GM18508 (cell line): ENCODE measurements around the gene MARCHF2.

Experiments
- ATAC-seq: cut with Tn5 transposase; IDR thresholded peaks from one replicate; pipeline ENCODE4 v1.9.1; 2021; ENCODE audit warnings: moderate number of reproducible peaks; ENCODE audit not compliant: insufficient read depth, unreplicated experiment

The MARCHF2 gene

GRCh38 chr19:8451377-8451776, 38.3 kb downstream of the MARCHF2 start:
- ATAC-seq, result no peak

GRCh38 chr19:8451885-8452284, 38.8 kb downstream of the MARCHF2 start:
- ATAC-seq, result no peak

- no peak for ATAC-seq
Measured at GRCh38 chr19:8452446-8453123, 39.5 kb downstream of the MARCHF2 start.

GRCh38 chr19:8453616-8454015, 40.5 kb downstream of the MARCHF2 start:
- ATAC-seq, result no peak

- no peak for ATAC-seq
Measured at GRCh38 chr19:8454218-8454617, 41.1 kb downstream of the MARCHF2 start.

- ATAC-seq, result no peak
Measured at GRCh38 chr19:8455018-8455417, 41.9 kb downstream of the MARCHF2 start.

- no peak for ATAC-seq
Measured at GRCh38 chr19:8456064-8456463, 43.0 kb downstream of the MARCHF2 start.

GRCh38 chr19:8457209-8457608, 44.1 kb downstream of the MARCHF2 start:
- no peak for ATAC-seq

GRCh38 chr19:8457827-8458226, 44.7 kb downstream of the MARCHF2 start:
- no peak for ATAC-seq

GRCh38 chr19:8458380-8458779, 45.3 kb downstream of the MARCHF2 start:
- no peak for ATAC-seq

- ATAC-seq, result no peak
Measured at GRCh38 chr19:8459095-8459494, 46.0 kb downstream of the MARCHF2 start.

GRCh38 chr19:8459520-8460270, 46.6 kb downstream of the MARCHF2 start:
- no peak for ATAC-seq

GRCh38 chr19:8460516-8461298, 47.6 kb downstream of the MARCHF2 start:
- ATAC-seq, result no peak

GRCh38 chr19:8461376-8461775, 48.3 kb downstream of the MARCHF2 start:
- no peak for ATAC-seq

GRCh38 chr19:8461891-8462290, 48.8 kb downstream of the MARCHF2 start:
- no peak for ATAC-seq

- no peak for ATAC-seq
Measured at GRCh38 chr19:8462571-8462970, 49.5 kb downstream of the MARCHF2 start.

- no peak for ATAC-seq
Measured at GRCh38 chr19:8463365-8463764, 50.3 kb downstream of the MARCHF2 start.

- no peak for ATAC-seq
Measured at GRCh38 chr19:8466018-8466417, 52.9 kb downstream of the MARCHF2 start.

- no peak for ATAC-seq
Measured at GRCh38 chr19:8468124-8468523, 55.0 kb downstream of the MARCHF2 start.

- no peak for ATAC-seq
Measured at GRCh38 chr19:8468761-8469373, 55.8 kb downstream of the MARCHF2 start.
